KOPT-K1 (cell line): ENCODE data around the gene SEC14L1.

Experiments
- H3K27ac ChIP-seq: fragments of 200-600 bp; sonication (generic); 2 replicates; pipeline ENCODE4 v1.5.1; 2016; ENCODE audit warnings: antibody characterized with exemption, mild to moderate bottlenecking, low read depth, low read length; ENCODE audit not compliant: poor library complexity, severe bottlenecking
- H3K36me3 ChIP-seq: fragments of 200-600 bp; sonication (generic); 2 replicates; pipeline ENCODE4 v1.5.1; 2017; ENCODE audit warnings: antibody characterized with exemption, mild to moderate bottlenecking, low read length, moderate library complexity; ENCODE audit not compliant: insufficient read depth
- H3K9me3 ChIP-seq: fragments of 200-600 bp; sonication (generic); 2 replicates; pipeline ENCODE4 v1.5.1; 2017; ENCODE audit warnings: antibody characterized with exemption, low read length, mild to moderate bottlenecking; ENCODE audit not compliant: insufficient read depth, poor library complexity, severe bottlenecking

SEC14L1 gene

GRCh38 chr17:77160091-77160874 lies 19.5 kb downstream of the SEC14L1 start:
- H3K9me3 ChIP-seq = no peaks in the 10 kb centered on the region
- H3K36me3 ChIP-seq = no peaks in the 10 kb centered on the region
- no peak overlapping the region for H3K27ac ChIP-seq

- Histone ChIP-seq H3K27ac (no peak overlapping the region), H3K36me3 (no peaks in the 10 kb centered on the region), H3K9me3 (no peaks in the 10 kb centered on the region)
Measured at GRCh38 chr17:77160875-77161530, 20.2 kb downstream of the SEC14L1 start.

- peaks cover under 1% of the 10 kb centered on the region; the same call in 1 of the 2 replicates for H3K36me3 ChIP-seq
- peaks cover 7% of the 10 kb centered on the region for H3K9me3 ChIP-seq
- H3K27ac ChIP-seq = no peak overlapping the region
Measured at GRCh38 chr17:77161953-77162352, 21.2 kb downstream of the SEC14L1 start.

GRCh38 chr17:77163001-77163400 lies 22.2 kb downstream of the SEC14L1 start:
- Histone ChIP-seq H3K36me3 (peaks cover 11% of the 10 kb centered on the region), H3K27ac (no peak overlapping the region), H3K9me3 (peaks cover 18% of the 10 kb centered on the region)

- peaks cover 25% of the 10 kb centered on the region for H3K9me3 ChIP-seq
- peaks cover 16% of the 10 kb centered on the region for H3K36me3 ChIP-seq
- no peak overlapping the region for H3K27ac ChIP-seq
Measured at GRCh38 chr17:77163511-77164280, 22.9 kb downstream of the SEC14L1 start.

GRCh38 chr17:77164483-77165091 lies 23.8 kb downstream of the SEC14L1 start:
- Histone ChIP-seq H3K36me3 (peaks cover 16% of the 10 kb centered on the region), H3K27ac (no peak overlapping the region), H3K9me3 (peaks cover 34% of the 10 kb centered on the region)

GRCh38 chr17:77165577-77165976 lies 24.8 kb downstream of the SEC14L1 start:
- H3K9me3 ChIP-seq = peaks cover 43% of the 10 kb centered on the region
- H3K36me3 ChIP-seq = peaks cover 16% of the 10 kb centered on the region
- H3K27ac ChIP-seq = no peak overlapping the region

- H3K27ac ChIP-seq = no peak overlapping the region
- peaks cover 57% of the 10 kb centered on the region for H3K9me3 ChIP-seq
- H3K36me3 ChIP-seq = peaks cover 16% of the 10 kb centered on the region
Measured at GRCh38 chr17:77167472-77168306, 26.9 kb downstream of the SEC14L1 start.

- peaks cover 67% of the 10 kb centered on the region for H3K9me3 ChIP-seq
- peaks cover 17% of the 10 kb centered on the region for H3K36me3 ChIP-seq
- no peak overlapping the region for H3K27ac ChIP-seq
Measured at GRCh38 chr17:77173104-77173503, 32.3 kb downstream of the SEC14L1 start.

GRCh38 chr17:77174928-77175661 lies 34.3 kb downstream of the SEC14L1 start:
- Histone ChIP-seq H3K36me3 (peaks cover 13% of the 10 kb centered on the region), H3K9me3 (peaks cover 48% of the 10 kb centered on the region), H3K27ac (no peak overlapping the region)

- Histone ChIP-seq H3K27ac (no peak overlapping the region), H3K36me3 (peaks cover 13% of the 10 kb centered on the region), H3K9me3 (peaks cover 34% of the 10 kb centered on the region)
Measured at GRCh38 chr17:77177002-77177741, 36.4 kb downstream of the SEC14L1 start.

GRCh38 chr17:77178050-77178449 lies 37.3 kb downstream of the SEC14L1 start:
- H3K9me3 ChIP-seq = peaks cover 25% of the 10 kb centered on the region
- peaks cover 13% of the 10 kb centered on the region for H3K36me3 ChIP-seq
- H3K27ac ChIP-seq = no peak overlapping the region

GRCh38 chr17:77178563-77178962 lies 37.8 kb downstream of the SEC14L1 start:
- peaks cover 20% of the 10 kb centered on the region for H3K9me3 ChIP-seq
- peaks cover 13% of the 10 kb centered on the region for H3K36me3 ChIP-seq

More at GRCh38 chr17:77178563-77178962, 37.8 kb downstream of the SEC14L1 start:
- H3K27ac ChIP-seq = no peak overlapping the region
